GM19397 (cell line): ENCODE measurements around the gene SARM1.

ENCODE experiments used
- ATAC-seq: cut with Tn5 transposase; IDR thresholded peaks from one replicate; pipeline ENCODE4 v1.9.1; 2021; ENCODE audit warnings: mild to moderate bottlenecking, moderate library complexity; ENCODE audit not compliant: unreplicated experiment

The SARM1 gene

GRCh38 chr17:28340374-28340773 is 31.1 kb upstream of the SARM1 start:
- ATAC-seq = no peak

- no peak for ATAC-seq
These were observed 30.0 kb upstream of the SARM1 start for GRCh38 chr17:28341516-28341915.

GRCh38 chr17:28342313-28342712 is 29.2 kb upstream of the SARM1 start:
- no peak for ATAC-seq

GRCh38 chr17:28343491-28343932 is 28.0 kb upstream of the SARM1 start:
- ATAC-seq = no peak

GRCh38 chr17:28344011-28344410 is 27.5 kb upstream of the SARM1 start:
- no peak for ATAC-seq

- ATAC-seq = no peak
These were observed 27.0 kb upstream of the SARM1 start for GRCh38 chr17:28344435-28344901.

GRCh38 chr17:28345419-28346198 is 25.9 kb upstream of the SARM1 start:
- no peak for ATAC-seq

GRCh38 chr17:28346199-28346580 is 25.3 kb upstream of the SARM1 start:
- no peak for ATAC-seq

GRCh38 chr17:28346746-28347246 is 24.7 kb upstream of the SARM1 start:
- ATAC-seq = no peak

GRCh38 chr17:28347261-28347891 is 24.1 kb upstream of the SARM1 start:
- ATAC-seq = no peak

GRCh38 chr17:28348979-28349378 is 22.5 kb upstream of the SARM1 start:
- no peak for ATAC-seq

- no peak for ATAC-seq
These were observed 21.2 kb upstream of the SARM1 start for GRCh38 chr17:28350271-28350670.

GRCh38 chr17:28357061-28357900 is 14.2 kb upstream of the SARM1 start, which contains the start of gene POLDIP2:
POLDIP2 (minus strand) TSS chr17:28357527; CDS start chr17:28357448, 79 bp downstream.
- peak; percentile 98 for ATAC-seq

- no peak for ATAC-seq
These were observed 13.6 kb upstream of the SARM1 start for GRCh38 chr17:28357901-28358197.

- ATAC-seq = no peak
These were observed 8.3 kb upstream of the SARM1 start for GRCh38 chr17:28363186-28363585.

GRCh38 chr17:28363776-28364650 is 7.5 kb upstream of the SARM1 start:
- ATAC-seq = no peak

GRCh38 chr17:28364665-28365363 is 6.7 kb upstream of the SARM1 start, which contains the start of gene SEBOX:
SEBOX (minus strand) TSS chr17:28365199; CDS start chr17:28365151, 48 bp downstream.
- no peak for ATAC-seq

GRCh38 chr17:28365487-28365886 is 6.0 kb upstream of the SARM1 start:
- ATAC-seq = no peak

GRCh38 chr17:28366605-28367004 is 4.9 kb upstream of the SARM1 start:
- no peak for ATAC-seq
